Activated CD8-positive, alpha-beta memory T cell treated with anti-CD3 and anti-CD28 coated beads, Interleukin-2, amount 50 U/mL, for 4 hours (primary cell): ENCODE data around the gene ADGRL1.
A peak's percentile ranks its signal among the peaks of the same experiment; 100 is the strongest.
"Not testable (repeated sequence)": the region's sequence is repeated elsewhere in the genome, so short reads cannot be mapped to it uniquely, and the experiment has no call there.

Experiments
- DNase-seq: peaks from one replicate; pipeline ENCODE4 v3.0.0-alpha.2; 2020

The ADGRL1 gene

DNA sequence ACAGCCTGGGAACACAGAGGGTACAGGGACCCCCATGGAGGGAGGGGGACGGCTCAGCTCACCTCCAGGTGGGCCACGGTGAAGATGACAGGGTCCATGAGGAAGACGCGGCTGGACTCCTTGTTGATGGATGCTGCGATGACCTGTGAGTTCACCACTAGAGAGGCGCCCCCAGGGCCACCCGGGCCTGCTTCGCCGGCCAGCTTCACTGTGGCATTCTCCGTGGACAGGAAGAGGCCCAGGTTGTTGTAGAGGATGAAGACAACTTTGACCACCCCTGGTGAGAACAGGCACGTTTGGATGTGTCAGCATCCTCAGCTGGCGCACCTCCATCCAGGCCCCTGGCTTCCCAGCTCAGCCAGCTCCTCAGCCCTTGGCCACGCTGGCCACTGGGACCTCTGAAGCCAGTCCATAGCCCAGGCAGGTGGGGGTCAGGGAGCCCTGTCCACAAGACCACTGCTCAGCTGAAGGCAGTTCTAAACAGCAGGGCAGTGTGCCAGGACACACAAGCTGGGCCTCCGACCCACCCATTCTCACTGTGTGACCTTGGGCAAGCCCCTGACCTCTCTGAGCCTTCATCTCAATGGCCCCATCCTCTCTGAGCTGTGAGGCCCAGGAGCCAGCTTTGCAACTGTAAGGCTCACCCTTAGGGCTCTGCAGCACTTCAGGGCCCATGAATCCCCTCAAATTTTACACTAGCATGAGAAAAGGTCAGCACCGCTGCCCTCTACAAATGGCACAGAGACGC is 47.5 kb downstream of the ADGRL1 start:
- no peak for DNase-seq

GRCh38 chr19:14156971-14157717 is 48.8 kb downstream of the ADGRL1 start:
- DNase-seq: no peak

- no peak for DNase-seq
These were observed 49.8 kb downstream of the ADGRL1 start for GRCh38 chr19:14156122-14156521.

DNA sequence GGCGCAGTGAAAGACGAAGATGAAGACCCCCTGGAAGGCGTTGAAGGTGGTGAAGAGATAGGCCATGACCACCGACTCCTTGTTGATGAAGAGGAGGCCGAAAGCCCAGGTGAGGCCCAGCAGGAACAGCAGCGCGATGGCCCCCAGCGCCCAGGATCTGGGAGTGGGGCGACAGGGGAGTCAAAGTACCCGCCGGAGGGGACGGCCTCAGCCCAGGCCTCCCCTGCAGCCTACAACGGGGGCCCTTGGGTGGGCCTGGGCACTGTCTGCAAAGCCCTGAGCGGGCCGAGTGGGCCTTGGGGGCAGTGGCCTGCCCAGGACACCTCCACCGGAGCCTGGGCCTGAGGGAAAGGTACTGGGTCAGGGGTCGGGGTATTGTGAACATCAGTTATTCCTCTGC is 50.6 kb downstream of the ADGRL1 start:
- DNase-seq: no peak

- DNase-seq: no peak
These were observed 53.3 kb downstream of the ADGRL1 start for GRCh38 chr19:14152713-14153112.

GRCh38 chr19:14150770-14151661 is 55.0 kb downstream of the ADGRL1 start:
- no peak for DNase-seq

DNA sequence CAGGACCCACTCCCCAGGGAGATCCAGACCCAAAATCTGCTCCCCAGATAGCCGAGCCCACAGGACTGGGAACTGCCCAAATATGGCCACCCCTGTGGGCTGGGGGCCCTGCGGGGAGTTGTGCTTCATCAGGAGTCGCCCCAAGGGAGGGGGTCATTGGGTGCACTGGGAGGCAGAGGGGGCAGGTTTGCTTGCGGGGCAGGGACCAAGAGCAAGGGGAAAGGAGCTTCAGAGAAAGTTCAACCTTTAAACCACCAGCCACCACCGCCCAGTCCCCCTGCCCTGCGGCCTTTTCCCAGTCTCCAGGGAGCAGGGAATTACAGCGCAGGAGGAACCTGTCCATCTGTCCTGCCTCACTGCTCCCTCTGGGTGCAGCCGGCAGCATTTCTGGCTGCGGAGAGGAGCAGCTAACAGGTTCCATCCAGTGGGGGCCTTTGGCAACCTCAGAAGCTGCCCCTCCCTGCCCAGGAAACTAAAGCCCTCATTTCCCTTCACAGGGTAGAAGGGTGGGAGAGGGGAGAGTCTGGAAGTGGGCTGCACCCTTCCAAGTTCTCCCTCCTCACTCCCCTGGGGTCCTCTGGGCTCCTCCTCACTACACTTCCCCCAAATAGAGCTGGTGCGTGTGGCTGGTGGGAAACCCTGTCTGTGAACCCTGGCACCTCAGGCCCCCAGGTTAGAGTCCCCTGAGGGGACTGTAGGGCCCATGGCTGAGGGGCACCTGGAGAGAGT is 55.8 kb downstream of the ADGRL1 start:
- DNase-seq: no peak

DNA sequence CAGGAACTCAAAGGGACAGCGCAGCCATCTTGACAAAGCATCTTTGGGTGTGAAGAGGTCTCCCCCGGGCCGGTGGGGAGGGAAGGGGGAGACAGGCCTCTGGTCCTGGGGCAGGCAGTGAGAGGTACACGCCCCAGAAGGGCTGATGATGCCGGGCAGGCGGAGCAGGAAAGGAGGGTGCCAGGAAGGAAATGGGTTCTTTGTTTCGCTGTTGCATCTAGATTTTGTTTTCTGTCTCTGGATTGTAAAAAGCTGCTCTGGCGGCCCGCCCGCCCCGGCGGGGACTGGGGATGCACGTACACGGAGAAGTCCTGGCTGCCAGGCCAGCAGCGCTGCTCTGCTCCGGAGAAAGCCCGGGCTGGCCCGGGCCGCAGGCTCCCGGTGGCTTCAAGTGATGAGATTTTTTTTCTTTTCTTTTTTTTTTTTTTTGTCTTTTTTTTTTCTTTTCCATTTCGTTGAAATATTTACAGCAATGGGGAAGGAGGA is 56.4 kb downstream of the ADGRL1 start:
- peak; percentile 51 for DNase-seq

DNA sequence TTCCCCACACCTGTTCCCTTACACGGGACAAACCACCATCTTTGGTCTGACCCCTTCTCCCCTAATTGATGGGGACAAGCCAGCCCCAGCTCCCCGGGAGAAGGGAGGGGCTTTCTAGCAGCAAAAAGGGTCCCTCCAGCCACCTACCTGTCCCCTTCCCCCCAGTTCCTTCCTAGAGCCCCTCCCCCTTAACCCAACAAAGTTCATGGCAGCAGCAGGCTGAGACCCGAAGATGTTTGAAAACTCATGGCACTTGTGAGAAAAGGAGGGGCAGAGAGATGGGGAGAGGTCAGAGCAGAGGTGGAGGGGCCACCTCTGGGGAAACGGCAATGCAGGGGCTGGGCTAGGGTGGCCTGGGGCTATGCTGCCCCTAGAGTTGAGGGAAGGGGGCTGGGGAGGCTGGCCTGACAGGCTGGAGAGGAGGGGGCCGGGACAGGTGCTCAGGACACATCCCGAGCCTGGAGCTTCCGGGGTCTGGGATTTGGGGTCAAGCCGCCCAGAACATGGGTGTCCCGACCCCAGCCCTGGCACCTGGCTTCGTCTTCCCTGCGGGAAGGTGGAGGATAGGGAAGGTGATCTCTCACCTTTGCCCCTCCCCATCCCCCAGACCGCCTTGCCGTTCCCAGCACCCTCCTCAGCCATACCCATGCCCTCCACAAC is 57.1 kb downstream of the ADGRL1 start:
- no peak for DNase-seq

- DNase-seq: peak; percentile 60
These were observed 58.0 kb downstream of the ADGRL1 start for GRCh38 chr19:14147797-14148605.

- no peak for DNase-seq
These were observed 59.2 kb downstream of the ADGRL1 start for GRCh38 chr19:14146789-14147216.

GRCh38 chr19:14146169-14146568 is 59.8 kb downstream of the ADGRL1 start:
- DNase-seq: not testable (repeated sequence)

DNA sequence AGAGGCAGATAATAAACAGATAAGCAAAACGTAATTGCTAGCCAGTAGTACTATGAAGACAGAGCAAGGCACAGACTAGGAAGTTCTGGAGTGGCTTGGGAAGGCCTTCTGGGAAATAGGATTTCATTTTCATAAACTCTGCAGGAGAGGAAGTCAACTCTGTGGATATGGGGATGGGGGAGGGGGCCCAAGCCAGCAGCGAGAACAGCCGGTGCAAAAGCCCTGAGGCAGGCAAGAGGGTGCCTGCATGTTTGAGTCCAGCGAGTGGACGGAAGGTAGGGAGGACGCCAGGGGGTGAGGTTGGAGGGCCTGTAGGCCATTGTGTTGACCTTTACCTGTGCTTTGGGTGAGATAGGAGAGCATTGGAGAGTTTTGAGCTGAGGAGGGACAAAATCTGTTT is 60.6 kb downstream of the ADGRL1 start:
- no peak for DNase-seq

DNA sequence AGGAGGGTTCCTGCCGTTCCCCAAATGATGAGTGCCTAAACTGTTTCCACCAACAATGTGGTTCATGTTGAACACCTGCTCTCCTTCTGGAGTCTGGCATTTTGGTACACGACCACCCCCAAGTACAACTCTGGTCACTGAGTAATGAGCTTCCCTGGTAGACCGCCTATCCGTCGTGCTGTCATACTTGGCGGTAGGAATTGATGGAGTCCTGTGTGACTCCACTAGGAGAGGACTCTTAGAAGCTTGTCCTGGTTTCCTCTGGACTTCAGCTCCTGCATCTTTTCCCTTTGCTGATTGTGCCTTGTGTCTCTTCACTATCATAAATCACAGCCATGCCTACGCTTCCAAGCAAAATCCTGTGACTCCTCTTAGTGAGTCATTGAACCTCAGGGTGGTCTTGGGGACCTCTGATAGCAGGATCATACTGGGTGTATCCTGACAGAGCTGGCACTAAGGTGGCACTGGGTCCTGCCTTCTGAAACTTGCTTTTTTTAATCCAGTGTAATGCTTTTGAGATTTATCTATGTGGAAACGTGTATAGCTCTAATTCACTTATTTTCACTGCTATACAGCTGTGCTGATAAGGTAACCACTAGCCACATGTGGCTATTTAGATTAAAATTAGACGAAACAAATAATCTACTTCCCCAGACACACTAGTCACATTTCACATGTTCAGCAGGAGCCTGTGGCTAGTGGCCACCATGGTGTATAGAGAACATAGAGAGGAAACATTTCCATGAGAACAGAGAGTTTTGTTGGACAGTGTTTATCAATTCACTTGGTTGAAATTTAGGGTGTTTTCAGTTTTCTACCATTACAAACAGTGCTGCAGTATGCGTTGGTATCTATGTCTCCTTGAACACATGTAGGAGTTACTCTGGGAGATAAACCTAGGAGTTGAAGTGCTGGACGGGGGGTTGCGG is 63.4 kb downstream of the ADGRL1 start:
- no peak for DNase-seq

DNA sequence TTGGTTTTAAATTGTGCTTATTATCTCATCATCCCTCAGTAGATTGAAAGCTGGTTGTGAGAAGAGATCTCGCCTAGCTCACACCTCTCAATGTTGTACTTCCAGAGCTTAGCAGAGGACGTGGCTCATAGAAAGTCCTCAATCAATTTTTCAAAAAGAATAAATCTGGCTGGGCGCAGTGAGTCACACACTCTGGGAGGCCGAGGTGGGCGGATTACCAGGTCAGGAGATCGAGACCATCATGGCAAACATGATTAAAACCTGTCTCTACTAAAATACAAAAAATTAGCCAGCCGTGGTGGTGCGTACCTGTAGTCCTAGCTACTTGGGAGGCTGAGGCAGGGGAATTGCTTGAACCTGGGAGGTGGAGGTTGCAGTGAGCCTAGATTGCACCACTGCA is 64.9 kb downstream of the ADGRL1 start:
- no peak for DNase-seq

GRCh38 chr19:14139944-14140343 is 66.0 kb downstream of the ADGRL1 start:
- DNase-seq: no peak

DNA sequence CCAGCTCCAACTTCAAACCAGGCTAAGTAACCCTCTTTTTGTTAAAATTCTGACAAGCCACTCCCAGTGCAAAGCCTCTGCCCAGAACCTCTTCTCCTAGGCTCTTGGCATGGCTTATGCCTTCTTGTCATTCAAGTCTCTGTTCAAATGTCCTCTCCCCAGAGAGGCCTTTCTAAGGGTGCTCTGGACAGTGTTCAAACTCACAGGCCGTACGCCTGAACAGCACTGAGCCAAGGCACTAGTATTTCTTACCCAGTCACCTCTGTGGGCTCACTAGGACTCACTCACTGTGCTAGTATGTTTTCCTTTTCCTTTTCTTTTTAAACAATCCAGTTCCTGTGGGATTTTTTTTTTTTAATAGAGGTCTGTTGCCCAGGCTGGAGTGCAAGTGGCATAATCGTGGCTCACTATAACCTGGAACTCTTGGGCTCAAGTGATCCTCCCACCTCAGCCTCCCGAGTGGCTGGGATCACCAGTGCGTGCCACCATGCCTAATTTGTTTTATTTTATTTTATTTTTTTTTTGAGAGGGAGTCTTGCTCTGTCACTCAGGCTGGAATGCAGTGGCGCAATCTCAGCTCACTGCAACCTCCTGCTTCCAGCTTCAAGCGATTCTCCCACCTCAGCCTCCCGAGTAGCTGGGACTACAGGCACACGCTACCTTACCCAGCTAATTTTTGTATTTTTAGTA is 67.2 kb downstream of the ADGRL1 start:
- no peak for DNase-seq

- DNase-seq: peak; percentile 95
These were observed 69.3 kb downstream of the ADGRL1 start, which contains the start of gene ASF1B for GRCh38 chr19:14136509-14137281. Gene ASF1B (minus strand): TSS chr19:14136589. CDS start chr19:14136456, 133 bp downstream.
